Peyer's patch (tissue), 4 donors: ENCODE results near the gene ZNF785.

ENCODE experiments used
- CTCF ChIP-seq, 6 experiments: fragments of 450-650 bp in 4 of 6; fragments of 200-600 bp in 2 of 6; sonication (generic) in 1 of 6; IDR thresholded peaks; one replicate each; pipeline ENCODE4 v1.5.1; 2017 to 2019; ENCODE audit warnings: antibody characterized with exemption in 6 of 6, mild to moderate bottlenecking in 3 of 6, moderate library complexity in 1 of 6
- POLR2A ChIP-seq, 2 donors: fragments of 450-650 bp; IDR thresholded peaks; one replicate each; pipeline ENCODE4 v1.5.1; 2017; ENCODE audit warnings: antibody characterized with exemption in 2 of 2, mild to moderate bottlenecking in 2 of 2, moderate library complexity in 2 of 2

DNA sequence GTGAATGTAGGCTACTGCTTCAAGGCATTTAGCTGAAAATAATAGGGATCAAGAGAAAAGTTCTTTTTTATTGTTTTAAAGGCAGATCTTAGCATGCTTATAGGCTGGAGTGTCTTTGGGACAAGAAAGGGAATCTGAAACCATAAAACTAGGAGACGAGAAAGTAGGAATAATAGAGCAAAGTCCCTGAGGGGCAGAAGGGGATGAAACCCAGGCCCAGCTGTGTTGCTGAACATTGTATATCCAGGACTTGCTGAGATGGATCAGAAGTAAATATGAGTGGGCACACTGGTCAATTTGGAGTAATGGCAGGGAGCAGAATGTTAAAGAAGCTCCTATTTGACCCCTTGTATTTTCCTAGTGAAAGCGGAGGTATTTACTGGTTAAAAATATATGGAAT is 15.4 kb upstream of the ZNF785 start:
- TF ChIP-seq CTCF (IDR thresholded peaks at IDR 0.05) (no peak), POLR2A (IDR thresholded peaks at IDR 0.05) (no peak)
